HepG2 (cell line): ENCODE data around the gene FKBP14. TPM values are rescaled to one million over a fixed set of nuclear protein-coding genes. Genes with fewer than 3 reads are reported as not detected.

Experiments used
- ATAC-seq: fragments of 200-7000 bp; cut with Tn5 transposase; 3 replicates; pipeline ENCODE4 v1.9.1; 2020; ENCODE audit warnings: mild to moderate bottlenecking, moderate library complexity
- BruUV-seq: library from RNA; stranded (reverse); fragments of 400-500 nt; replicated peaks from 2 replicates; lab custom pipeline; 2021; lab: Mats Ljungman, UMichigan
- CTCF ChIA-PET: fragments of 300-600 bp; formaldehyde crosslinking; extraction: SDS; loops from one replicate; lab custom pipeline; 2021; ENCODE audit warnings: low total read pairs, inconsistent platforms, low intra/inter-chr PET ratio; lab: Yijun Ruan, JAX
- POLR2A ChIA-PET: fragments of 350-600 bp; sonication (Branson Sonifier 250); formaldehyde crosslinking; loops from one replicate; lab custom pipeline; 2020; ENCODE audit warnings: antibody characterized with exemption, inconsistent platforms; lab: Yijun Ruan, JAX
- DNase-seq: peaks from one replicate; pipeline ENCODE4 v3.0.0-alpha.2; 2015; ENCODE audit warnings: low spot score
- FAIRE-seq: peaks from 3 replicates; lab custom pipeline; 2011; peaks lifted over from hg19 to GRCh38; lab: Jason Lieb, UNC
- H2AFZ ChIP-seq: one replicate; pipeline ENCODE4 v1.6.1; 2011; ENCODE audit warnings: low read length, inconsistent platforms
- H3K27ac ChIP-seq: fragments of 300-600 bp; 3 replicates; pipeline ENCODE4 v1.8.0; 2011; ENCODE audit warnings: mixed run types, mild to moderate bottlenecking, mixed read lengths, low read length, inconsistent platforms; ENCODE audit not compliant: insufficient read depth; ENCODE audit errors: extremely low read length
- H3K27me3 ChIP-seq, 2 experiments: fragments of 200-600 bp in 1 of 2; 2 replicates in 1 of 2; 3 replicates in 1 of 2; pipeline versions ENCODE4 v1.6.0 to v1.8.0; 2011; ENCODE audit warnings: low read length in 2 of 2, mild to moderate bottlenecking in 2 of 2, moderate library complexity in 2 of 2, inconsistent platforms in 1 of 2; ENCODE audit not compliant: insufficient read depth in 2 of 2, control insufficient read depth in 1 of 2
- H3K36me3 ChIP-seq, 2 experiments: fragments of 200-600 bp in 1 of 2; replicated peaks in 1 of 2; 2 replicates in 1 of 2; 3 replicates in 1 of 2; pipeline versions ENCODE4 v1.5.1 to v1.8.0; 2011; ENCODE audit warnings: low read length in 2 of 2, inconsistent platforms in 1 of 2; ENCODE audit not compliant: insufficient read depth in 2 of 2, control insufficient read depth in 1 of 2
- H3K4me1 ChIP-seq: 2 replicates; pipeline ENCODE4 v1.5.1; 2012; ENCODE audit warnings: low read length, inconsistent platforms; ENCODE audit not compliant: insufficient read depth
- H3K4me2 ChIP-seq: 2 replicates; pipeline ENCODE4 v1.6.0; 2011; ENCODE audit warnings: low read depth, low read length, inconsistent platforms
- H3K4me3 ChIP-seq, 3 experiments: fragments of 200-600 bp in 1 of 3; sonication (generic), shearing (Covaris generic) in 1 of 3; replicated peaks in 1 of 3; 2 replicates each; pipeline ENCODE4 v1.5.1; 2011 to 2016; ENCODE audit warnings: low read length in 3 of 3, inconsistent platforms in 2 of 3, low read depth in 2 of 3, mild to moderate bottlenecking in 2 of 3, control low read depth in 1 of 3, mixed read lengths in 1 of 3; ENCODE audit not compliant: insufficient read depth in 1 of 3
- H3K79me2 ChIP-seq: one replicate; pipeline ENCODE4 v1.6.1; 2011; ENCODE audit warnings: low read length, inconsistent platforms; ENCODE audit not compliant: insufficient read depth
- H3K9ac ChIP-seq: 2 replicates; pipeline ENCODE4 v1.6.0; 2011; ENCODE audit warnings: mild to moderate bottlenecking, low read depth, low read length, inconsistent platforms; ENCODE audit not compliant: insufficient read depth
- H3K9me3 ChIP-seq: 2 replicates; pipeline ENCODE4 v1.5.1; 2012; ENCODE audit warnings: mild to moderate bottlenecking, low read length
- H4K20me1 ChIP-seq: 2 replicates; pipeline ENCODE4 v1.6.0; 2011; ENCODE audit warnings: inconsistent platforms, mild to moderate bottlenecking, low read length, moderate library complexity; ENCODE audit not compliant: insufficient read depth
- JARID2 ChIP-seq: sonication (generic); formaldehyde crosslinking; IDR thresholded peaks from 2 replicates; pipeline ENCODE4 v1.8.1; 2023; ENCODE audit warnings: missing genetic modification reagents, inconsistent platforms; ENCODE audit not compliant: insufficient replicate concordance
- RXRA ChIP-seq: sonication (generic); formaldehyde crosslinking; IDR thresholded peaks from 2 replicates; pipeline ENCODE4 v1.5.1; 2020; ENCODE audit warnings: missing genetic modification reagents
- SCMH1 ChIP-seq: sonication (generic); formaldehyde crosslinking; IDR thresholded peaks from 2 replicates; pipeline ENCODE4 v1.9.0; 2021; ENCODE audit warnings: missing genetic modification reagents, mild to moderate bottlenecking, borderline replicate concordance
- SRSF4 ChIP-seq: fragments of 200-400 bp; formaldehyde crosslinking; IDR thresholded peaks from one replicate; pipeline ENCODE4 v1.6.1; 2018; ENCODE audit warnings: mild to moderate bottlenecking, low read depth, low read length, moderate library complexity; ENCODE audit not compliant: poor library complexity, severe bottlenecking
- TARDBP ChIP-seq: sonication (generic); formaldehyde crosslinking; IDR thresholded peaks from 2 replicates; pipeline ENCODE4 v1.8.0; 2022; ENCODE audit warnings: mild to moderate bottlenecking, missing genetic modification reagents
- ZNF12 ChIP-seq: sonication (generic); formaldehyde crosslinking; IDR thresholded peaks from 2 replicates; pipeline ENCODE4 v1.5.0; 2020; ENCODE audit warnings: missing genetic modification reagents
- ZNF20 ChIP-seq: sonication (generic); formaldehyde crosslinking; IDR thresholded peaks from 2 replicates; pipeline ENCODE4 v1.4.0; 2020; ENCODE audit warnings: mild to moderate bottlenecking, moderate library complexity, missing genetic modification reagents
- ZNF224 ChIP-seq: sonication (generic); formaldehyde crosslinking; IDR thresholded peaks from 2 replicates; pipeline ENCODE4 v1.5.0; 2020; ENCODE audit warnings: mild to moderate bottlenecking, missing genetic modification reagents
- ZNF510 ChIP-seq: sonication (generic); formaldehyde crosslinking; IDR thresholded peaks from 2 replicates; pipeline ENCODE4 v1.4.0; 2020; ENCODE audit warnings: low read depth, mild to moderate bottlenecking, missing genetic modification reagents
- ZNF564 ChIP-seq: sonication (generic); formaldehyde crosslinking; IDR thresholded peaks from 2 replicates; pipeline ENCODE4 v1.8.1; 2023; ENCODE audit warnings: mild to moderate bottlenecking, missing genetic modification reagents
- ZNF570 ChIP-seq: sonication (generic); formaldehyde crosslinking; IDR thresholded peaks from 2 replicates; pipeline ENCODE4 v1.4.0; 2020; ENCODE audit warnings: mild to moderate bottlenecking, missing genetic modification reagents, borderline replicate concordance
- ZNF672 ChIP-seq: sonication (generic); formaldehyde crosslinking; IDR thresholded peaks from 2 replicates; pipeline ENCODE4 v1.8.1; 2022; ENCODE audit warnings: missing genetic modification reagents
- ZNF75D ChIP-seq: sonication (generic); formaldehyde crosslinking; IDR thresholded peaks from 2 replicates; pipeline ENCODE4 v1.8.1; 2023; ENCODE audit warnings: missing genetic modification reagents, mild to moderate bottlenecking, borderline replicate concordance
- ZSCAN20 ChIP-seq: sonication (generic); formaldehyde crosslinking; IDR thresholded peaks from 2 replicates; pipeline ENCODE4 v1.4.0; 2020; ENCODE audit warnings: missing genetic modification reagents, mild to moderate bottlenecking, borderline replicate concordance
- ZSCAN21 ChIP-seq: sonication (generic); formaldehyde crosslinking; IDR thresholded peaks from 2 replicates; pipeline ENCODE4 v1.8.0; 2022; ENCODE audit warnings: mild to moderate bottlenecking, missing genetic modification reagents, moderate library complexity, borderline replicate concordance
- in situ Hi-C: cut with HindIII; loops from 2 replicates; pipeline ENCODE4 v1.10.0; 2017; ENCODE audit warnings: low pct_unique_long_range_greater_than_20kb; ENCODE audit not compliant: extremely low pct_ligation_motif_present
- intact Hi-C: fragments of 100-400 bp; cut with micrococcal nuclease; formaldehyde crosslinking; loops from one replicate; pipeline ENCODE4 v1.10.0; 2022; ENCODE audit not compliant: unreplicated experiment
- polyA plus RNA-seq, 8 experiments: library from polyadenylated mRNA; depleted of rRNA in 3 of 8; stranded (reverse) in 7 of 8; unstranded in 1 of 8; fragments of >200 nt; fragmentation: Illumina TruSeq in 4 of 8; extraction: Trizol in 4 of 8; gene quantifications; 2 replicates each; pipeline versions ENCODE4 v1.2.1 to v1.2.3, GENCODE V29; 2011 to 2016; ENCODE audit warnings: low read depth in 4 of 8, missing spikeins in 1 of 8, mixed read lengths in 1 of 8; ENCODE audit not compliant: insufficient read depth in 1 of 8
- total RNA-seq, 5 experiments: library from RNA; depleted of rRNA; stranded (reverse); fragments of >200 nt; fragmentation: Illumina TruSeq; extraction: Trizol; gene quantifications; 2 replicates each; pipeline ENCODE4 v1.2.3, GENCODE V29; 2016; ENCODE audit warnings: low read depth in 1 of 5
- TF ChIP-seq, protein P1 (sequence below): sonication (generic); formaldehyde crosslinking; IDR thresholded peaks from 2 replicates; pipeline ENCODE4 v1.8.0; 2022; ENCODE audit warnings: missing genetic modification reagents, mild to moderate bottlenecking, inconsistent platforms, borderline replicate concordance
- TF ChIP-seq, protein P2 (sequence below): sonication (generic); formaldehyde crosslinking; IDR thresholded peaks from 2 replicates; pipeline ENCODE4; 2020; ENCODE audit warnings: missing genetic modification reagents, mild to moderate bottlenecking, borderline replicate concordance

Gene FKBP14
- total and polyA plus RNA-seq, 2 of the 13 experiments (the other 11 are each of a cell fraction or from before 2014, with no cell fraction given), result 20.0 to 32.3 TPM

DNA sequence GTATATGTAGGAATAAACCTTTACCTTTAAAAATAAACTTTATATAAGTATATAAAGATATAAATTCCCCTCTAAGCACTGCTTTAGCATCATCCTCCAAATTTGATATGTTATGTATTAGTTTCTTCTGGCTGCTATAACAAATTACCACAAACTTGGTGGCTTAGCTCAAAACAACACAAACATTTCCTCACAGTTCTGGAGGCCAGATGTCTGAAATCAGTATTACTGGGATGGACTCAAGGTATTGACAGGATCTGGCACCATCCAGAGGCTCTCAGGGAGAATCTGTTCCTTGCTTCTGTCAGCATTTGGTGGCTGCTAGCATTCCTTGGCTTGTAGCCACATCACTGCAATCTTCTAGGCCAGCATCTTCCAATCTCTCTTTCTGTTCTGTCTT, 30.2 kb downstream of the FKBP14 start:
- no peak overlapping the region for H3K4me3 ChIP-seq
- in situ Hi-C loops, result no loop called here
- POLR2A ChIA-PET, result no interaction called here
- H3K4me1 ChIP-seq, result peaks cover 1% of the 10 kb centered on the region; the same call in 1 of the 2 replicates
- DNase-seq, result no peak
- H4K20me1 ChIP-seq, result no peaks in the 10 kb centered on the region
- no peak overlapping the region for H3K27ac ChIP-seq
- H3K9me3 ChIP-seq, result peaks cover 7% of the 10 kb centered on the region
- ATAC-seq, result no peak
- H3K27me3 ChIP-seq, result no peaks in the 10 kb centered on the region
- H3K9ac ChIP-seq, result no peak overlapping the region
- no peak overlapping the region for H2AFZ ChIP-seq
- no peaks in the 10 kb centered on the region for H3K79me2 ChIP-seq
- TF ChIP-seq SRSF4, result no peak
- TF ChIP-seq SCMH1 (CRISPR knock-in tag), result no peak
- TF ChIP-seq ZSCAN21 (CRISPR knock-in tag), result no peak
- no peak for TF ChIP-seq ZNF20 (CRISPR knock-in tag)
- peak; percentile 86 for TF ChIP-seq ZNF12 (CRISPR knock-in tag)
- no peaks in the 10 kb centered on the region for H3K36me3 ChIP-seq
- no peak for FAIRE-seq
- BruUV-seq, result no TSS peak
- CTCF ChIA-PET, result no interaction called here
- intact Hi-C loops, result no loop called here
- H3K4me2 ChIP-seq, result no peak overlapping the region

DNA sequence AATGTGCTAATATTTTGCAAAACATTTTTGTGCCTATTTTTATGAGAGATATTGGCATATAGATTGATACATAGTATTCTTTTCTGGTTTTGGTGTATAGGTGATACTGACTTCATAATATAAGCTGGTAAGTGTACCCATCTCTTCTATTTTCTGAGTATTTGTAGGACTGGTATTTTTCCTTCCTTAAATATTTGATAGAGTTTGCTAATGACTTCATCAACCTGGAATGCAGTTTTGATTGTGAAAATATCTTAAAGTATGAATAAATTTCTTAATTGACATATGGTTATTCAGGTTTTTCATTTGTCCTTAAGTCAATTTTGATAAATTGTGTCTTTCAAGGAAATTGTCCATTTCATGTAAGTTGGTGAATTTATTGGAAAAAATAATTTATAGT, 30.9 kb downstream of the FKBP14 start:
- Histone ChIP-seq H3K9ac (no peak overlapping the region), H3K27ac (no peak overlapping the region), H3K79me2 (no peaks in the 10 kb centered on the region), H3K9me3 (peaks cover 7% of the 10 kb centered on the region), H4K20me1 (no peaks in the 10 kb centered on the region), H3K27me3 (no peaks in the 10 kb centered on the region), H2AFZ (no peak overlapping the region), H3K4me1 (peaks cover 8% of the 10 kb centered on the region), H3K36me3 (no peaks in the 10 kb centered on the region), H3K4me3 (no peak overlapping the region), H3K4me2 (no peak overlapping the region)
- ChIA-PET CTCF (no interaction called here), POLR2A (no interaction called here)
- FAIRE-seq, result no peak
- intact Hi-C loops, result no loop called here
- DNase-seq, result no peak
- no peak for ATAC-seq
- in situ Hi-C loops, result no loop called here
- no TSS peak for BruUV-seq
- TF ChIP-seq TARDBP (no peak), ZNF224 (CRISPR knock-in tag) (no peak), ZNF510 (CRISPR knock-in tag) (no peak), ZNF564 (CRISPR knock-in tag) (no peak), ZSCAN20 (CRISPR knock-in tag) (no peak), RXRA (CRISPR knock-in tag) (no peak), ZNF672 (CRISPR knock-in tag) (no peak), JARID2 (CRISPR knock-in tag) (no peak), ZNF570 (CRISPR knock-in tag) (no peak), ZNF75D (CRISPR knock-in tag) (no peak)
- TF ChIP-seq, protein P1, sequence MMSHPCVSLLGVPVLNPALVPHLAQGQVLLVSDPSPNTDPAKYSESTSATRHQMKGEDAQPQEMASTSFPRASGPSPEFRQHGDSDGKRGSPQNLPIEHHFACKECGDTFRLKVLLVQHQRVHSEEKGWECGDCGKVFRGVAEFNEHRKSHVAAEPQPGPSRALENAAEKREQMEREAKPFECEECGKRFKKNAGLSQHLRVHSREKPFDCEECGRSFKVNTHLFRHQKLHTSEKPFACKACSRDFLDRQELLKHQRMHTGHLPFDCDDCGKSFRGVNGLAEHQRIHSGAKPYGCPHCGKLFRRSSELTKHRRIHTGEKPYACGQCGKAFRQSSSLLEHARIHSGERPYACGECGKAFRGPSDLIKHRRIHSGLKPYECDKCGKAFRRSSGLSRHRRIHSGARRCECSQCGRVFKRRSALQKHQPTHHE (CRISPR knock-in tag), result no peak
- TF ChIP-seq, protein P2, sequence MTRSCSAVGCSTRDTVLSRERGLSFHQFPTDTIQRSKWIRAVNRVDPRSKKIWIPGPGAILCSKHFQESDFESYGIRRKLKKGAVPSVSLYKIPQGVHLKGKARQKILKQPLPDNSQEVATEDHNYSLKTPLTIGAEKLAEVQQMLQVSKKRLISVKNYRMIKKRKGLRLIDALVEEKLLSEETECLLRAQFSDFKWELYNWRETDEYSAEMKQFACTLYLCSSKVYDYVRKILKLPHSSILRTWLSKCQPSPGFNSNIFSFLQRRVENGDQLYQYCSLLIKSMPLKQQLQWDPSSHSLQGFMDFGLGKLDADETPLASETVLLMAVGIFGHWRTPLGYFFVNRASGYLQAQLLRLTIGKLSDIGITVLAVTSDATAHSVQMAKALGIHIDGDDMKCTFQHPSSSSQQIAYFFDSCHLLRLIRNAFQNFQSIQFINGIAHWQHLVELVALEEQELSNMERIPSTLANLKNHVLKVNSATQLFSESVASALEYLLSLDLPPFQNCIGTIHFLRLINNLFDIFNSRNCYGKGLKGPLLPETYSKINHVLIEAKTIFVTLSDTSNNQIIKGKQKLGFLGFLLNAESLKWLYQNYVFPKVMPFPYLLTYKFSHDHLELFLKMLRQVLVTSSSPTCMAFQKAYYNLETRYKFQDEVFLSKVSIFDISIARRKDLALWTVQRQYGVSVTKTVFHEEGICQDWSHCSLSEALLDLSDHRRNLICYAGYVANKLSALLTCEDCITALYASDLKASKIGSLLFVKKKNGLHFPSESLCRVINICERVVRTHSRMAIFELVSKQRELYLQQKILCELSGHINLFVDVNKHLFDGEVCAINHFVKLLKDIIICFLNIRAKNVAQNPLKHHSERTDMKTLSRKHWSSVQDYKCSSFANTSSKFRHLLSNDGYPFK (CRISPR knock-in tag), result no peak
